GM23338 (cell line): ENCODE results near the gene TRIM23. TPM values are rescaled to one million over a fixed set of nuclear protein-coding genes. Genes with fewer than 3 reads are reported as not detected.

Source experiments
- ATAC-seq: fragments of 200-7000 bp; cut with Tn5 transposase; 3 replicates; pipeline ENCODE4 v1.9.1; 2020
- DNase-seq: peaks from one replicate; pipeline ENCODE4 v3.0.0-alpha.2; 2015; ENCODE audit warnings: low spot score
- H2AFZ ChIP-seq: fragments of 200-600 bp; sonication (generic); 2 replicates; pipeline ENCODE4 v1.8.0; 2016; ENCODE audit warnings: antibody characterized with exemption, mild to moderate bottlenecking, moderate library complexity
- H3F3A ChIP-seq: fragments of 200-600 bp; sonication (generic); replicated peaks from 2 replicates; pipeline ENCODE4 v1.8.0; 2017; ENCODE audit warnings: antibody characterized with exemption, mixed run types, low read depth
- H3K27ac ChIP-seq: fragments of 200-600 bp; sonication (generic); 2 replicates; pipeline ENCODE4 v1.6.1; 2016; ENCODE audit warnings: low read depth
- H3K27me3 ChIP-seq: fragments of 200-600 bp; sonication (generic); 2 replicates; pipeline ENCODE4 v1.8.0; 2016; ENCODE audit warnings: mild to moderate bottlenecking, mixed run types, moderate library complexity; ENCODE audit not compliant: insufficient read depth
- H3K36me3 ChIP-seq: fragments of 200-600 bp; sonication (generic); 2 replicates; pipeline ENCODE4 v1.8.0; 2016; ENCODE audit warnings: mild to moderate bottlenecking; ENCODE audit not compliant: insufficient read depth
- H3K4me1 ChIP-seq: fragments of 200-600 bp; sonication (generic); 2 replicates; pipeline ENCODE4 v1.8.0; 2016; ENCODE audit warnings: mild to moderate bottlenecking, moderate library complexity; ENCODE audit not compliant: insufficient read depth
- H3K4me2 ChIP-seq: fragments of 200-600 bp; sonication (generic); 2 replicates; pipeline ENCODE4 v1.7.1; 2017; ENCODE audit warnings: mixed run types
- H3K4me3 ChIP-seq: fragments of 200-600 bp; sonication (generic); 2 replicates; pipeline ENCODE4 v1.6.1; 2016; ENCODE audit warnings: mixed run types
- H3K79me2 ChIP-seq: fragments of 200-600 bp; sonication (generic); replicated peaks from 2 replicates; pipeline ENCODE4 v1.8.0; 2017; ENCODE audit warnings: mild to moderate bottlenecking; ENCODE audit not compliant: insufficient read depth
- H3K9me2 ChIP-seq: fragments of 200-600 bp; sonication (generic); 2 replicates; pipeline ENCODE4 v1.8.0; 2017; ENCODE audit not compliant: insufficient read depth
- H4K20me1 ChIP-seq: fragments of 200-600 bp; sonication (generic); replicated peaks from 2 replicates; pipeline ENCODE4 v1.8.0; 2017; ENCODE audit warnings: mild to moderate bottlenecking; ENCODE audit not compliant: insufficient read depth
- H3K27ac Mint-ChIP-seq: 2 replicates; pipeline ENCODE4 v1.8.0; 2020; ENCODE audit warnings: inconsistent platforms, mild to moderate bottlenecking, moderate library complexity, mixed read lengths
- H3K27me3 Mint-ChIP-seq: 3 replicates; pipeline ENCODE4 v1.8.0; 2022; ENCODE audit warnings: low read depth, mild to moderate bottlenecking, moderate library complexity, mixed read lengths, inconsistent platforms; ENCODE audit not compliant: insufficient read depth, poor library complexity
- H3K36me3 Mint-ChIP-seq: 3 replicates; pipeline ENCODE4 v1.8.0; 2021; ENCODE audit warnings: low read depth, mild to moderate bottlenecking, inconsistent platforms, moderate library complexity, mixed read lengths
- H3K4me1 Mint-ChIP-seq: 3 replicates; pipeline ENCODE4 v1.8.0; 2020; ENCODE audit warnings: mild to moderate bottlenecking, inconsistent platforms, mixed read lengths
- H3K4me3 Mint-ChIP-seq: 3 replicates; pipeline ENCODE4 v1.8.0; 2021; ENCODE audit warnings: moderate library complexity, mild to moderate bottlenecking, inconsistent platforms, mixed read lengths
- H3K9me3 Mint-ChIP-seq: 3 replicates; pipeline ENCODE4 v1.8.0; 2020; ENCODE audit warnings: moderate library complexity, mild to moderate bottlenecking, inconsistent platforms, mixed read lengths
- CREB1 ChIP-seq: fragments of 250-450 bp; sonication (Bioruptor Pico); IDR thresholded peaks from 2 replicates; pipeline ENCODE4 v1.5.0; 2020; ENCODE audit warnings: low read depth, mild to moderate bottlenecking, moderate library complexity
- CTCF ChIP-seq, 2 experiments: fragments of 200-600 bp in 1 of 2; sonication (generic) in 1 of 2; conservative IDR thresholded peaks; 2 replicates each; pipeline versions ENCODE4 v1.5.1 to v1.6.1; 2016 to 2017; ENCODE audit warnings: antibody characterized with exemption in 2 of 2, low read depth in 2 of 2, mild to moderate bottlenecking in 2 of 2, moderate library complexity in 1 of 2
- EZH2 ChIP-seq: fragments of 200-600 bp; sonication (generic); IDR thresholded peaks from one replicate; pipeline ENCODE4 v1.8.0; 2017; ENCODE audit warnings: antibody characterized with exemption, mild to moderate bottlenecking, low read depth; ENCODE audit not compliant: unreplicated experiment
- EZH2phosphoT487 ChIP-seq: fragments of 200-600 bp; sonication (generic); IDR thresholded peaks from one replicate; pipeline ENCODE4 v1.8.1; 2018; ENCODE audit warnings: antibody characterized with exemption; ENCODE audit not compliant: unreplicated experiment
- JUNB ChIP-seq: IDR thresholded peaks from one replicate; pipeline ENCODE4 v1.6.1; 2016; ENCODE audit warnings: antibody characterized with exemption; ENCODE audit not compliant: unreplicated experiment
- NANOG ChIP-seq: IDR thresholded peaks from 2 replicates; pipeline ENCODE4 v1.6.1; 2016; ENCODE audit warnings: antibody characterized with exemption, borderline replicate concordance
- POLR2AphosphoS5 ChIP-seq: IDR thresholded peaks from 2 replicates; pipeline ENCODE4 v1.6.1; 2016; ENCODE audit warnings: antibody characterized with exemption, low read depth
- STAT1 ChIP-seq: IDR thresholded peaks from one replicate; pipeline ENCODE4 v1.6.1; 2016; ENCODE audit warnings: antibody characterized with exemption; ENCODE audit not compliant: unreplicated experiment
- ZNF114 ChIP-seq: fragments of 250-450 bp; sonication (Bioruptor Pico); IDR thresholded peaks from 2 replicates; pipeline ENCODE4 v1.5.0; 2020; ENCODE audit warnings: mild to moderate bottlenecking, moderate library complexity
- polyA plus RNA-seq: library from polyadenylated mRNA; unstranded; fragments of >200 nt; fragmentation: Nextera tagmentation; extraction: Ambion mirVana; gene quantifications from 2 replicates; pipeline ENCODE4 v1.2.1, GENCODE V29; 2016
- total RNA-seq: library from RNA; depleted of rRNA; stranded (reverse); fragments of >200 nt; shearing (Covaris generic); gene quantifications from 2 replicates; pipeline ENCODE4 v1.2.3, GENCODE V29; 2014
- TF ChIP-seq, protein P1 (sequence below): fragments of 250-450 bp; sonication (Bioruptor Pico); IDR thresholded peaks from 2 replicates; pipeline ENCODE4 v1.5.0; 2020; ENCODE audit warnings: mild to moderate bottlenecking, moderate library complexity
- TF ChIP-seq, protein P2 (sequence below): IDR thresholded peaks from one replicate; pipeline ENCODE4 v1.6.1; 2018; ENCODE audit warnings: antibody characterized with exemption; ENCODE audit not compliant: unreplicated experiment
- TF ChIP-seq, protein P3 (sequence below): IDR thresholded peaks from 2 replicates; pipeline ENCODE4 v1.6.1; 2016; ENCODE audit warnings: antibody characterized with exemption

Gene TRIM23
- total and polyA plus RNA-seq, 2 experiments from 2014 or later, result 5.4 to 10.4 TPM

GRCh38 chr5:65570598-65571226, 53.4 kb downstream of the TRIM23 start (continued):
- TF ChIP-seq, protein P1, sequence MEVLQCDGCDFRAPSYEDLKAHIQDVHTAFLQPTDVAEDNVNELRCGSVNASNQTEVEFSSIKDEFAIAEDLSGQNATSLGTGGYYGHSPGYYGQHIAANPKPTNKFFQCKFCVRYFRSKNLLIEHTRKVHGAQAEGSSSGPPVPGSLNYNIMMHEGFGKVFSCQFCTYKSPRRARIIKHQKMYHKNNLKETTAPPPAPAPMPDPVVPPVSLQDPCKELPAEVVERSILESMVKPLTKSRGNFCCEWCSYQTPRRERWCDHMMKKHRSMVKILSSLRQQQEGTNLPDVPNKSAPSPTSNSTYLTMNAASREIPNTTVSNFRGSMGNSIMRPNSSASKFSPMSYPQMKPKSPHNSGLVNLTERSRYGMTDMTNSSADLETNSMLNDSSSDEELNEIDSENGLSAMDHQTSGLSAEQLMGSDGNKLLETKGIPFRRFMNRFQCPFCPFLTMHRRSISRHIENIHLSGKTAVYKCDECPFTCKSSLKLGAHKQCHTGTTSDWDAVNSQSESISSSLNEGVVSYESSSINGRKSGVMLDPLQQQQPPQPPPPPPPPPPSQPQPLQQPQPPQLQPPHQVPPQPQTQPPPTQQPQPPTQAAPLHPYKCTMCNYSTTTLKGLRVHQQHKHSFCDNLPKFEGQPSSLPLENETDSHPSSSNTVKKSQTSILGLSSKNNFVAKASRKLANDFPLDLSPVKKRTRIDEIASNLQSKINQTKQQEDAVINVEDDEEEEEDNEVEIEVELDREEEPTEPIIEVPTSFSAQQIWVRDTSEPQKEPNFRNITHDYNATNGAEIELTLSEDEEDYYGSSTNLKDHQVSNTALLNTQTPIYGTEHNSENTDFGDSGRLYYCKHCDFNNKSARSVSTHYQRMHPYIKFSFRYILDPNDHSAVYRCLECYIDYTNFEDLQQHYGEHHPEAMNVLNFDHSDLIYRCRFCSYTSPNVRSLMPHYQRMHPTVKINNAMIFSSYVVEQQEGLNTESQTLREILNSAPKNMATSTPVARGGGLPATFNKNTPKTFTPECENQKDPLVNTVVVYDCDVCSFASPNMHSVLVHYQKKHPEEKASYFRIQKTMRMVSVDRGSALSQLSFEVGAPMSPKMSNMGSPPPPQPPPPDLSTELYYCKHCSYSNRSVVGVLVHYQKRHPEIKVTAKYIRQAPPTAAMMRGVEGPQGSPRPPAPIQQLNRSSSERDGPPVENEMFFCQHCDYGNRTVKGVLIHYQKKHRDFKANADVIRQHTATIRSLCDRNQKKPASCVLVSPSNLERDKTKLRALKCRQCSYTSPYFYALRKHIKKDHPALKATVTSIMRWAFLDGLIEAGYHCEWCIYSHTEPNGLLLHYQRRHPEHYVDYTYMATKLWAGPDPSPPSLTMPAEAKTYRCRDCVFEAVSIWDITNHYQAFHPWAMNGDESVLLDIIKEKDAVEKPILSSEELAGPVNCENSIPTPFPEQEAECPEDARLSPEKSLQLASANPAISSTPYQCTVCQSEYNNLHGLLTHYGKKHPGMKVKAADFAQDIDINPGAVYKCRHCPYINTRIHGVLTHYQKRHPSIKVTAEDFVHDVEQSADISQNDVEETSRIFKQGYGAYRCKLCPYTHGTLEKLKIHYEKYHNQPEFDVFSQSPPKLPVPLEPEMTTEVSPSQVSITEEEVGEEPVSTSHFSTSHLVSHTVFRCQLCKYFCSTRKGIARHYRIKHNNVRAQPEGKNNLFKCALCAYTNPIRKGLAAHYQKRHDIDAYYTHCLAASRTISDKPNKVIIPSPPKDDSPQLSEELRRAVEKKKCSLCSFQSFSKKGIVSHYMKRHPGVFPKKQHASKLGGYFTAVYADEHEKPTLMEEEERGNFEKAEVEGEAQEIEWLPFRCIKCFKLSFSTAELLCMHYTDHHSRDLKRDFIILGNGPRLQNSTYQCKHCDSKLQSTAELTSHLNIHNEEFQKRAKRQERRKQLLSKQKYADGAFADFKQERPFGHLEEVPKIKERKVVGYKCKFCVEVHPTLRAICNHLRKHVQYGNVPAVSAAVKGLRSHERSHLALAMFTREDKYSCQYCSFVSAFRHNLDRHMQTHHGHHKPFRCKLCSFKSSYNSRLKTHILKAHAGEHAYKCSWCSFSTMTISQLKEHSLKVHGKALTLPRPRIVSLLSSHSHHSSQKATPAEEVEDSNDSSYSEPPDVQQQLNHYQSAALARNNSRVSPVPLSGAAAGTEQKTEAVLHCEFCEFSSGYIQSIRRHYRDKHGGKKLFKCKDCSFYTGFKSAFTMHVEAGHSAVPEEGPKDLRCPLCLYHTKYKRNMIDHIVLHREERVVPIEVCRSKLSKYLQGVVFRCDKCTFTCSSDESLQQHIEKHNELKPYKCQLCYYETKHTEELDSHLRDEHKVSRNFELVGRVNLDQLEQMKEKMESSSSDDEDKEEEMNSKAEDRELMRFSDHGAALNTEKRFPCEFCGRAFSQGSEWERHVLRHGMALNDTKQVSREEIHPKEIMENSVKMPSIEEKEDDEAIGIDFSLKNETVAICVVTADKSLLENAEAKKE, result no peak
- TF ChIP-seq STAT1, result no peak

GRCh38 chr5:65566505-65566904, 57.6 kb downstream of the TRIM23 start:
- no peak overlapping the region for H3K4me3 ChIP-seq
- no peak overlapping the region for H3K4me2 ChIP-seq
- Mint-ChIP-seq H3K9me3 (no peaks in the 10 kb centered on the region), H3K27me3 (peaks cover 4% of the 10 kb centered on the region), H3K4me1 (peaks cover 11% of the 10 kb centered on the region), H3K4me3 (no peak overlapping the region), H3K36me3 (peaks cover 1% of the 10 kb centered on the region; the same call in 2 of the 3 replicates), H3K27ac (no peak overlapping the region)
- no peaks in the 10 kb centered on the region for H3F3A ChIP-seq
- no peaks in the 10 kb centered on the region for H3K9me2 ChIP-seq
- H3K79me2 ChIP-seq, result peaks cover 53% of the 10 kb centered on the region
- H3K36me3 ChIP-seq, result peaks cover 1% of the 10 kb centered on the region; the same call in 1 of the 2 replicates
- no peak overlapping the region for H2AFZ ChIP-seq
- H3K27me3 ChIP-seq, result no peaks in the 10 kb centered on the region
- H3K27ac ChIP-seq, result no peak overlapping the region
- ATAC-seq, result no peak
- H4K20me1 ChIP-seq, result peaks cover 4% of the 10 kb centered on the region; the same call in 1 of the 2 replicates
- H3K4me1 ChIP-seq, result peaks cover 9% of the 10 kb centered on the region
- DNase-seq, result no peak
- TF ChIP-seq STAT1, result no peak
- TF ChIP-seq, protein P2, sequence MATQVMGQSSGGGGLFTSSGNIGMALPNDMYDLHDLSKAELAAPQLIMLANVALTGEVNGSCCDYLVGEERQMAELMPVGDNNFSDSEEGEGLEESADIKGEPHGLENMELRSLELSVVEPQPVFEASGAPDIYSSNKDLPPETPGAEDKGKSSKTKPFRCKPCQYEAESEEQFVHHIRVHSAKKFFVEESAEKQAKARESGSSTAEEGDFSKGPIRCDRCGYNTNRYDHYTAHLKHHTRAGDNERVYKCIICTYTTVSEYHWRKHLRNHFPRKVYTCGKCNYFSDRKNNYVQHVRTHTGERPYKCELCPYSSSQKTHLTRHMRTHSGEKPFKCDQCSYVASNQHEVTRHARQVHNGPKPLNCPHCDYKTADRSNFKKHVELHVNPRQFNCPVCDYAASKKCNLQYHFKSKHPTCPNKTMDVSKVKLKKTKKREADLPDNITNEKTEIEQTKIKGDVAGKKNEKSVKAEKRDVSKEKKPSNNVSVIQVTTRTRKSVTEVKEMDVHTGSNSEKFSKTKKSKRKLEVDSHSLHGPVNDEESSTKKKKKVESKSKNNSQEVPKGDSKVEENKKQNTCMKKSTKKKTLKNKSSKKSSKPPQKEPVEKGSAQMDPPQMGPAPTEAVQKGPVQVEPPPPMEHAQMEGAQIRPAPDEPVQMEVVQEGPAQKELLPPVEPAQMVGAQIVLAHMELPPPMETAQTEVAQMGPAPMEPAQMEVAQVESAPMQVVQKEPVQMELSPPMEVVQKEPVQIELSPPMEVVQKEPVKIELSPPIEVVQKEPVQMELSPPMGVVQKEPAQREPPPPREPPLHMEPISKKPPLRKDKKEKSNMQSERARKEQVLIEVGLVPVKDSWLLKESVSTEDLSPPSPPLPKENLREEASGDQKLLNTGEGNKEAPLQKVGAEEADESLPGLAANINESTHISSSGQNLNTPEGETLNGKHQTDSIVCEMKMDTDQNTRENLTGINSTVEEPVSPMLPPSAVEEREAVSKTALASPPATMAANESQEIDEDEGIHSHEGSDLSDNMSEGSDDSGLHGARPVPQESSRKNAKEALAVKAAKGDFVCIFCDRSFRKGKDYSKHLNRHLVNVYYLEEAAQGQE, result no peak
- no peak for TF ChIP-seq NANOG
- no peak for TF ChIP-seq EZH2phosphoT487
- no peak for TF ChIP-seq CREB1 (CRISPR knock-in tag)
- no peak for TF ChIP-seq JUNB
- TF ChIP-seq ZNF114 (CRISPR knock-in tag), result no peak
- no peak for TF ChIP-seq POLR2AphosphoS5
- no peak for TF ChIP-seq CTCF (conservative IDR thresholded peaks at IDR 0.05; ENCODE audit: low read depth in 2 of 2)
- TF ChIP-seq, protein P3, sequence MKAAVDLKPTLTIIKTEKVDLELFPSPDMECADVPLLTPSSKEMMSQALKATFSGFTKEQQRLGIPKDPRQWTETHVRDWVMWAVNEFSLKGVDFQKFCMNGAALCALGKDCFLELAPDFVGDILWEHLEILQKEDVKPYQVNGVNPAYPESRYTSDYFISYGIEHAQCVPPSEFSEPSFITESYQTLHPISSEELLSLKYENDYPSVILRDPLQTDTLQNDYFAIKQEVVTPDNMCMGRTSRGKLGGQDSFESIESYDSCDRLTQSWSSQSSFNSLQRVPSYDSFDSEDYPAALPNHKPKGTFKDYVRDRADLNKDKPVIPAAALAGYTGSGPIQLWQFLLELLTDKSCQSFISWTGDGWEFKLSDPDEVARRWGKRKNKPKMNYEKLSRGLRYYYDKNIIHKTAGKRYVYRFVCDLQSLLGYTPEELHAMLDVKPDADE, result no peak
- TF ChIP-seq EZH2, result no peak
